Tibial artery (tissue), 4 donors: ENCODE data around the gene CIITA.

ENCODE experiments used
- DNase-seq, 2 donors: peaks; one replicate each; pipeline ENCODE4 v3.0.0-alpha.2; 2019
- H3K27ac ChIP-seq, 2 donors: fragments of 200-600 bp; sonication (generic) in 1 of 2; 1 replicate in 1 of 2; 2 replicates in 1 of 2; pipeline ENCODE4 v1.5.1; 2018 to 2019; ENCODE audit warnings: mild to moderate bottlenecking in 1 of 2
- H3K27me3 ChIP-seq, 2 donors: fragments of 200-600 bp; sonication (generic) in 1 of 2; one replicate each; pipeline versions ENCODE4 v1.5.1 to v1.6.0; 2016 to 2019
- H3K36me3 ChIP-seq, 3 donors: fragments of 200-600 bp; sonication (generic) in 2 of 3; one replicate each; pipeline ENCODE4 v1.5.1; 2016 to 2019; ENCODE audit warnings: mild to moderate bottlenecking in 2 of 3
- H3K4me1 ChIP-seq, 4 donors: fragments of 200-600 bp; sonication (generic) in 2 of 4; 1 replicate in 3 of 4; 2 replicates in 1 of 4; pipeline ENCODE4 v1.5.1; 2016 to 2019
- H3K4me3 ChIP-seq, 2 donors: fragments of 200-600 bp; sonication (generic) in 1 of 2; 1 replicate in 1 of 2; 2 replicates in 1 of 2; pipeline ENCODE4 v1.5.1; 2018 to 2019; ENCODE audit warnings: mild to moderate bottlenecking in 2 of 2
- H3K9me3 ChIP-seq, 3 donors: fragments of 200-600 bp; sonication (generic) in 1 of 3; one replicate each; pipeline ENCODE4 v1.5.1; 2016 to 2019
- intact Hi-C: fragments of 100-400 bp; cut with DNase I; formaldehyde crosslinking; loops from one replicate; pipeline ENCODE4 v1.15.0; 2023; ENCODE audit warnings: low total_unique reads
- TF ChIP-seq, protein P1 (sequence below), 2 experiments: fragments of 200-600 bp in 1 of 2; fragments of 450-650 bp in 1 of 2; IDR thresholded peaks; one replicate each; pipeline ENCODE4 v1.5.1; 2017 to 2019; ENCODE audit warnings: antibody characterized with exemption in 2 of 2, mild to moderate bottlenecking in 1 of 2, moderate library complexity in 1 of 2

CIITA gene

GRCh38 chr16:10856042-10856441, 21.0 kb upstream of the CIITA start:
- intact Hi-C loops, result no loop called here
- H3K27me3 ChIP-seq, result no peaks in the 10 kb centered on the region
- no peak for DNase-seq
- TF ChIP-seq, protein P1, sequence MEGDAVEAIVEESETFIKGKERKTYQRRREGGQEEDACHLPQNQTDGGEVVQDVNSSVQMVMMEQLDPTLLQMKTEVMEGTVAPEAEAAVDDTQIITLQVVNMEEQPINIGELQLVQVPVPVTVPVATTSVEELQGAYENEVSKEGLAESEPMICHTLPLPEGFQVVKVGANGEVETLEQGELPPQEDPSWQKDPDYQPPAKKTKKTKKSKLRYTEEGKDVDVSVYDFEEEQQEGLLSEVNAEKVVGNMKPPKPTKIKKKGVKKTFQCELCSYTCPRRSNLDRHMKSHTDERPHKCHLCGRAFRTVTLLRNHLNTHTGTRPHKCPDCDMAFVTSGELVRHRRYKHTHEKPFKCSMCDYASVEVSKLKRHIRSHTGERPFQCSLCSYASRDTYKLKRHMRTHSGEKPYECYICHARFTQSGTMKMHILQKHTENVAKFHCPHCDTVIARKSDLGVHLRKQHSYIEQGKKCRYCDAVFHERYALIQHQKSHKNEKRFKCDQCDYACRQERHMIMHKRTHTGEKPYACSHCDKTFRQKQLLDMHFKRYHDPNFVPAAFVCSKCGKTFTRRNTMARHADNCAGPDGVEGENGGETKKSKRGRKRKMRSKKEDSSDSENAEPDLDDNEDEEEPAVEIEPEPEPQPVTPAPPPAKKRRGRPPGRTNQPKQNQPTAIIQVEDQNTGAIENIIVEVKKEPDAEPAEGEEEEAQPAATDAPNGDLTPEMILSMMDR (IDR thresholded peaks at IDR 0.05), result no peak
- no peaks in the 10 kb centered on the region for H3K9me3 ChIP-seq
- H3K4me1 ChIP-seq, result no peaks in the 10 kb centered on the region
- H3K4me3 ChIP-seq, result no peak overlapping the region
- no peaks in the 10 kb centered on the region for H3K36me3 ChIP-seq
- H3K27ac ChIP-seq, result no peak overlapping the region

DNA sequence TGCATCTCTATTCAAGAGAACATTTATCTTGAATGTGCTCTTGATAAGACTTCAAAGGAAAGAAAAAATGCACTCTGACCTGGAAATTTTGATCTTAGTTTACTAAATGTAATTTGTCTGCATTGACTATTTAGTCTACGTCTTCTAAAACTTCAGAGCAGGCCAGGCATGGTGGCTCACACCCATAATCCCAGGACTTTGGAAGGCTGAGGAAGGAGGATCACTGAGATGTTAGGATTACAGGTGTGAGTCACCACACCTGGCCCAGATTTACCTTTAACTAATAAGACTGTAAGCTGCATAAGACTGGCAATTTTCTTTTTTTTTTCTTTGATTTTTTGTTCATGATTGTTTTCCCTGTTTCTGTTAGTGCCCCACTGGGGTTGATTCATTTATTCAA, 18.8 kb upstream of the CIITA start:
- intact Hi-C loops, result no loop called here
- no peak overlapping the region for H3K27ac ChIP-seq
- H3K9me3 ChIP-seq, result no peaks in the 10 kb centered on the region
- H3K4me3 ChIP-seq, result no peak overlapping the region
- H3K27me3 ChIP-seq, result no peaks in the 10 kb centered on the region
- no peak for DNase-seq
- TF ChIP-seq, protein P1 (IDR thresholded peaks at IDR 0.05), result no peak
- no peaks in the 10 kb centered on the region for H3K4me1 ChIP-seq
- H3K36me3 ChIP-seq, result no peaks in the 10 kb centered on the region

DNA sequence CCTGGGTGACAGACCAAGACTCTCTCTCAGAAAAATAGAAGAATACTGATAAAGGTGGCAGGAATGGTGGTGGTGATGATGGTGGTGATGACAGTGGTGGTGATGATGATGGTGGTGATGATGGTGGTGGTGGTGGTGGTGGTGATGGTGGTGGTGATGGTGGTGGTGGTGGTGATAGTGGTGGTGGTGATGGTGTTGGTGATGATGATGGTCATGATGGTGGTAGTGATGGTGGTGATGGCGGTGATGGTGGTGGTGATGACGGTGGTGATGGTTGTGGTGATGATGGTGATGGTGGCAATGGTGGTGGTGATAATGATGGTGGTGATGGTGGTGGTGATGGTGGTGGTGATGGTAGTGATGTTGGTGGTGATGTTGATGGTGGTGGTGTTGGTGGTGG, 18.0 kb upstream of the CIITA start:
- DNase-seq, result peak in 1 of 2 donors; percentile 19
- intact Hi-C loops, result no loop called here
- no peaks in the 10 kb centered on the region for H3K4me1 ChIP-seq
- H3K27ac ChIP-seq, result no peak overlapping the region
- no peaks in the 10 kb centered on the region for H3K9me3 ChIP-seq
- TF ChIP-seq, protein P1 (IDR thresholded peaks at IDR 0.05), result no peak
- no peak overlapping the region for H3K4me3 ChIP-seq
- H3K36me3 ChIP-seq, result no peaks in the 10 kb centered on the region
- H3K27me3 ChIP-seq, result peaks cover 0 to 2% of the 10 kb centered on the region in 2 donors

DNA sequence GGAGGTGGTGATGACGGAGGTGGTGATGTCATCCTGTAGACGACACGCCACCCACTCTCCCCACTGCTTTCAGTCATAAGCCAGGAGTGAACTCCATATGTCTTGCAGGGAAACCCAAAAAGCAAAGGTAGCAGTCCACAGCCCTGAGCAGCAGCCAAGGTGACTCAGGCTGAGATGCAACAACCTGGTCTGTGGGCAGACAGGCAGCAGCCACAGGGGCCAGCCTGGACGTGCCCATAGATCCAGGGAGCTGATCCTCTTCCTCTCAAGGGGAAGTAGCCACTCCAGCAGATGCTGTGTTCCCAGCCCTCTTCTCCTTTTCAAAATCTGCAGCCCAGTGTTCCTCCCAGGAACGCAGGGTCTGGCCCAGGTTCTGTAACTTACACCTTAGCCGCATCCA, 17.3 kb upstream of the CIITA start:
- H3K27me3 ChIP-seq, result peaks cover 0 to 3% of the 10 kb centered on the region in 2 donors
- H3K4me1 ChIP-seq, result no peaks in the 10 kb centered on the region
- H3K9me3 ChIP-seq, result no peaks in the 10 kb centered on the region
- peak in 1 of 2 donors; percentile 61 for DNase-seq
- no peak overlapping the region for H3K4me3 ChIP-seq
- TF ChIP-seq, protein P1 (IDR thresholded peaks at IDR 0.05), result no peak
- intact Hi-C loops, result no loop called here
- H3K27ac ChIP-seq, result no peak overlapping the region
- H3K36me3 ChIP-seq, result no peaks in the 10 kb centered on the region

- DNase-seq, result peak; percentile 75 to 76
- no peaks in the 10 kb centered on the region for H3K9me3 ChIP-seq
- intact Hi-C loops, result no loop called here
- H3K27me3 ChIP-seq, result peaks cover 0 to 8% of the 10 kb centered on the region in 2 donors
- no peaks in the 10 kb centered on the region for H3K36me3 ChIP-seq
- no peak overlapping the region for H3K27ac ChIP-seq
- no peaks in the 10 kb centered on the region for H3K4me1 ChIP-seq
- TF ChIP-seq, protein P1 (IDR thresholded peaks at IDR 0.05), result no peak
- no peak overlapping the region for H3K4me3 ChIP-seq
These were observed 14.6 kb upstream of the CIITA start for GRCh38 chr16:10862438-10862837.
